ENCODE results near the gene SMAD3.

DNA sequence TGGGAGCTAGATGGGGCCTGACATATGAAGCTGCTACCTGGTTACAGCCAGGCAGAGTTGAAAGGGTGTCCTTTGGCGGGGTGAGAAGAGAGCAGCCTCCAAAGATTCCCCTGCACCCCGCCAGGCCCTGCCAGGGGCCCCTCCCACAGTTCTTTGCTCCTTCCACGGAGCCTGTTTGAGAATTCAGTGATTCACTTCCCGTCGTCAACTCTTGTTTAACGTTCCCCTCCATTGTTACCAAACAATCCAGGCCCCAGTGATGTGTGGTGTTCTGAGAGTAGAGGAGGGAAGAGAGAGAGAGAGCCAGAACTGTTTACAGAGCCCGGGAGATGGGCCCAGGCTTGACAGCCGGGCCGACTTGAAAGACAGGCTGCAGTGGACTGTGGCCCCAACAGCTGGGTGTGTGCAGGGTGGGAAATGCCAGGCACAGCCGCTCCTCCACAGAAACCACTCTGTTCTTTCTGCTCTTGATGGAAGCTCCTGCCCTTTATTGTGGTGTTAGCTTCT, 81.5 kb downstream of the SMAD3 start:
- no peak for TF ChIP-seq POLR2A (IDR thresholded peaks at IDR 0.05)
- TF ChIP-seq, protein P1, sequence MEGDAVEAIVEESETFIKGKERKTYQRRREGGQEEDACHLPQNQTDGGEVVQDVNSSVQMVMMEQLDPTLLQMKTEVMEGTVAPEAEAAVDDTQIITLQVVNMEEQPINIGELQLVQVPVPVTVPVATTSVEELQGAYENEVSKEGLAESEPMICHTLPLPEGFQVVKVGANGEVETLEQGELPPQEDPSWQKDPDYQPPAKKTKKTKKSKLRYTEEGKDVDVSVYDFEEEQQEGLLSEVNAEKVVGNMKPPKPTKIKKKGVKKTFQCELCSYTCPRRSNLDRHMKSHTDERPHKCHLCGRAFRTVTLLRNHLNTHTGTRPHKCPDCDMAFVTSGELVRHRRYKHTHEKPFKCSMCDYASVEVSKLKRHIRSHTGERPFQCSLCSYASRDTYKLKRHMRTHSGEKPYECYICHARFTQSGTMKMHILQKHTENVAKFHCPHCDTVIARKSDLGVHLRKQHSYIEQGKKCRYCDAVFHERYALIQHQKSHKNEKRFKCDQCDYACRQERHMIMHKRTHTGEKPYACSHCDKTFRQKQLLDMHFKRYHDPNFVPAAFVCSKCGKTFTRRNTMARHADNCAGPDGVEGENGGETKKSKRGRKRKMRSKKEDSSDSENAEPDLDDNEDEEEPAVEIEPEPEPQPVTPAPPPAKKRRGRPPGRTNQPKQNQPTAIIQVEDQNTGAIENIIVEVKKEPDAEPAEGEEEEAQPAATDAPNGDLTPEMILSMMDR (IDR thresholded peaks at IDR 0.05) = no peak
- TF ChIP-seq POLR2AphosphoS5 (IDR thresholded peaks at IDR 0.05) = peak in 1 of 3 donors; percentile 27

Data from suprapubic skin (tissue), 4 donors.